IPS-18c (cell line): Measurements from ENCODE around the gene LSR.
A peak's percentile ranks its signal among the peaks of the same experiment; 100 is the strongest.

Experiments
- H3K4me3 ChIP-seq: 2 replicates; pipeline ENCODE4 v1.7.0; 2013; ENCODE audit warnings: low read depth, mild to moderate bottlenecking, low read length, moderate library complexity; ENCODE audit not compliant: insufficient read depth
- H3K9me3 ChIP-seq: one replicate; pipeline ENCODE4 v1.6.1; 2013; ENCODE audit warnings: mild to moderate bottlenecking, low read length, moderate library complexity; ENCODE audit not compliant: control insufficient read depth, insufficient read depth

The LSR gene

GRCh38 chr19:35248310-35249145, at the start of gene LSR:
LSR (plus strand) TSS chr19:35249002; CDS start chr19:35249023, 21 bp downstream.
- H3K4me3 ChIP-seq = peak within 1 kb of the TSS; percentile 85
- no peaks in the 10 kb centered on the region for H3K9me3 ChIP-seq

GRCh38 chr19:35199481-35199880, 49.3 kb upstream of the LSR start:
- H3K9me3 ChIP-seq = no peaks in the 10 kb centered on the region
- no peak overlapping the region for H3K4me3 ChIP-seq

GRCh38 chr19:35202722-35203688, 45.8 kb upstream of the LSR start:
- Histone ChIP-seq H3K9me3 (no peaks in the 10 kb centered on the region), H3K4me3 (no peak overlapping the region)

GRCh38 chr19:35204799-35205732, 43.7 kb upstream of the LSR start:
- no peak overlapping the region for H3K4me3 ChIP-seq
- H3K9me3 ChIP-seq = no peaks in the 10 kb centered on the region

- Histone ChIP-seq H3K9me3 (no peaks in the 10 kb centered on the region), H3K4me3 (no peak overlapping the region)
These were observed 43.0 kb upstream of the LSR start for GRCh38 chr19:35205733-35206323.

GRCh38 chr19:35206379-35206778, 42.4 kb upstream of the LSR start:
- no peak overlapping the region for H3K4me3 ChIP-seq
- H3K9me3 ChIP-seq = no peaks in the 10 kb centered on the region

- Histone ChIP-seq H3K9me3 (no peaks in the 10 kb centered on the region), H3K4me3 (no peak overlapping the region)
These were observed 41.9 kb upstream of the LSR start for GRCh38 chr19:35206855-35207254.

GRCh38 chr19:35207391-35207871, 41.4 kb upstream of the LSR start:
- no peaks in the 10 kb centered on the region for H3K9me3 ChIP-seq
- no peak overlapping the region for H3K4me3 ChIP-seq

- H3K4me3 ChIP-seq = no peak overlapping the region
- no peaks in the 10 kb centered on the region for H3K9me3 ChIP-seq
These were observed 40.7 kb upstream of the LSR start for GRCh38 chr19:35208121-35208520.

GRCh38 chr19:35209646-35210045, 39.2 kb upstream of the LSR start:
- Histone ChIP-seq H3K4me3 (no peak overlapping the region), H3K9me3 (no peaks in the 10 kb centered on the region)

- Histone ChIP-seq H3K4me3 (no peak overlapping the region), H3K9me3 (no peaks in the 10 kb centered on the region)
These were observed 37.1 kb upstream of the LSR start for GRCh38 chr19:35211545-35212230.

- no peak overlapping the region for H3K4me3 ChIP-seq
- H3K9me3 ChIP-seq = no peaks in the 10 kb centered on the region
These were observed 36.6 kb upstream of the LSR start for GRCh38 chr19:35212241-35212640.

GRCh38 chr19:35213663-35214632, 34.9 kb upstream of the LSR start:
- Histone ChIP-seq H3K9me3 (peaks cover 3% of the 10 kb centered on the region), H3K4me3 (no peak overlapping the region)

GRCh38 chr19:35214766-35215422, 33.9 kb upstream of the LSR start:
- H3K9me3 ChIP-seq = peaks cover 3% of the 10 kb centered on the region
- H3K4me3 ChIP-seq = no peak overlapping the region
